HPDE6-E6E7 (cell line): ENCODE measurements around the gene HRH1.
"Not testable (repeated sequence)": the region's sequence is repeated elsewhere in the genome, so short reads cannot be mapped to it uniquely, and the experiment has no call there.

Experiments
- DNase-seq: peaks from one replicate; pipeline ENCODE4 v3.0.0; 2011; ENCODE audit warnings: missing footprints; ENCODE audit errors: extremely low spot score

Gene HRH1

DNA sequence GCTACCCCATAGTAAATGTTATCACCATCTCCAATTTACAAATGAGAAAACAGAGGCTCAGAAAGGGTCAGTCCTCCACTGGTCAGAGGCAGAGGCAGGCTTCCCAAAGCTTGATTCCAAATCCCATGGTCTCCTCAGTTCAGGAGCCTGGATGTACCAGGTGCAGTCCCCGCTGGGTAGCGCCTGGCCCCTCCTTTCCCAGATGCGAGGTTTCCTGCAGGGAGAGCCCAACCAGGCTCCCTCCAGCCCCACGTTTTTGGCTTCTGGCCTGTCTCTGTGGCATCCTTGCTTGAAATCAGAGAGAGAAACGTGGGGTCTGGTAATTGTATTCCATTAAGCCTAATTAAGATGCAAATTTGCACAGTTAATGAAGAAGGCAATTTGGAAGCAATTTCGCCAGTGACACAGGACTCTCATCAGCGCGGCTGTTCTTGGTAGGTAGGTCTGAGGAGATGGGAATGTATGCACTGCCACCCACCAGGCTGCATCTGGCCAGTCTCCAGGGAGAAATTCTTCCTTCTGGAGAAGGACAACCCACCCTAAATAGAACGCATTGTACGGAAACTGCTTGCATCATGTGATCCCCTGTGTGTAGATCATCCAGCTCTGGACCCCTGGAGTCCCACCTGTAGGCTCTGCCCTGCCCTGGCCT is 50.5 kb downstream of the HRH1 start:
- no peak for DNase-seq

DNA sequence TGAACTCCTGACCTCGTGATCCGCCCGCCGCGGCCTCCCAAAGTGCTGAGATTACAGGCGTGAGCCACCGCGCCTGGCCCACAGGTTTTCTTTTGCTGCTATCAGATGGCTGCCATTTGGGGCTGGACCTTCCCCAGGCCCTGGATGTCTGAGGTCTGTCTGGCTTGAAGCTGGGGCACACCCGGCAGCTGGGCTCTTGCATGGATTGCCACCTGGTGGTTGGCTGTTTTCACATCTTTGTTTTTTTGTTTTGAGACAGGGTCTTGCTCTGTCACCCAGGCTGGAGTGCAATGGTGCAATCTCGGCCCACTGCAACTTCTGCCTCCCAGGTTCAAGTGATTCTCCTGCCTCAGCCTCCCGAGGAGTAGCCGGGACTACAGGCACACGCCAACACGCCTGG is 51.6 kb downstream of the HRH1 start:
- not testable (repeated sequence) for DNase-seq

DNA sequence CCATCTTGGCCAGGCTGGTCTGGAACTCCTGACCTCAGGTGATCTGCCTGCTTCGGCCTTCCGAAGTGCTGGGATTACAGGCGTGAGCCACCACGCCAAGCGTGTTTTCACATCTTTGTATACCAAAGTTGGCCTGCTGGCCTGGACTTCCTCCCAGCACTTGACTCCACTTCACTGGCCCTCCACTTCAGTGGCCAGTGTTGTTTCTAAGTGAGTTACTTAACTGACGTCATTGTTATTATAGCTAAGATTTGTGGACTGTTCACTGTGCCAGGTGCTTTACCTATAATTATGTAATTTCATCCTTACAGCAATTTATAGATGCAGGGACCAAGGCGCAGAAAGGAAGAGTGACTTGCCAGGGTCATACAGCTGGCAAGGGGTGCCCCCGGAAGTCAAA is 52.0 kb downstream of the HRH1 start:
- no peak for DNase-seq

DNA sequence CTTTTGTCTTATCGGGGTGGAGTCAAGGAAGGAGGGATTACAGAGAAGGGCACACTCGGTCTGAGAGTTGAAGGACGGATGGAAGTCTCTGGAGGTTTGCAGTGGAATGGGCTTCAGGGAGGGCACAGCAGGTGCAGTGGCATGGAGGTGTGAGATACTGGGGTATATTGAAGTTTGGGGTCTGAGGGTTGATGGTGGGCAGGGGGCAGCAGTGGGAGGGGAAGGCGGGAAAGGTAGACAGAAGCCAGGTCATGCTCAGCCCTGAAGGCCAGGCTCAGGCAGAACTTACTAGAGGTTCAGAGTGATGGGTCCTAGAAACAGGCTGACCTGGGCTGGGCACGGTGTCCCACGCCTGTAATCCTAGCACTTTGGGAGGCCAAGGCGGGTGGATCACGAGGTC is 52.7 kb downstream of the HRH1 start:
- DNase-seq = no peak

DNA sequence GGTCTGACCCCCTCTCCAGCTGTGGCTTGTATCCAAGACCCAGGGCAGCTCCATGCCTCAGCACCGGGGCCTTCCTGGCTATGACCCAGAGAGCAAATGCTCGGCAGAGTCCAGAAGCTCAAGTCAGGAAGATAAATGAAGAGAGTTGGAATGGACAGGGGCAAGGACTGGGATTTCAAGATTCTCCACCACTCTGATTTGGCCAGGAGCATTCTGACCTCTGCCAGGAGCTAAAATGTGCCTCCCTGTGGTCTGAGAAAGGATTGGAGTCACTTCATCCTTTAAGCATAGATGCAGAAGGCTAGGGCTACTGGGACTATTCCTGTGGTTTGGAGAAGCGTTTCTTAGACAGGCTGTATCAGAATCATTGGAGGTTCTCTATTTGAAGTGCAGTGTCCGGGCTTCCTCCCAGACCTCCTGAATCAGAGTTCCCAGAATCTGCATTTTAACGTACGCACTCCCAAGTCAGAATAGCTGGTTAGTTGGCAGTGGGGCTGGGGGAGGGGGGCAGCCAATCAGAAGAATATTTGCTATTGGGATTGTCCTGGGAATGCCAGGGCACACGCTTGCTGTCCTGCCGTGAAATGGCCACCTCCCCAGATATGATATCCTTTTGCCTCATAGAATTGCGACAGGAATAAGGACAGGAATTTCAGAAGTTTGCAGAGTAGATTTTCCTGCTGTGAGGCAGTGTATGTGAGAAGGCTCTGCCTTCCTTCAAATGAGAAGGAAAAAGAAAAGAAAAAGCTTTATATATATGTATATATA is 57.4 kb downstream of the HRH1 start:
- no peak for DNase-seq

DNA sequence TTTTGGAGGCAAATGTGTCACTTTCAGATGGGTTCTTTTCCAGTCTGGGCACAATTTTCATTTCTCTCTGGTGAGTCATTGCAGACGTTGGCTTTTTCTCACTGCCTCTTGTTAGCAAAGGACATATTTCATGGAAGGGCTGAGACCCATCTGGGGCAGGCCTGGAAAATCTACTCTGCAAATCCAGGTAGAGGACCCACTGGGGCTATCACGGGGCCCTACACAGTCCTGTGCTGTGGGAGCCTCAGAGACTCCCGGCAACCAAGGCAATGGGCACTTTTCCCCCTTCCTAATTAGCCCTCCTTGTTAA is 58.0 kb downstream of the HRH1 start:
- DNase-seq = no peak

DNA sequence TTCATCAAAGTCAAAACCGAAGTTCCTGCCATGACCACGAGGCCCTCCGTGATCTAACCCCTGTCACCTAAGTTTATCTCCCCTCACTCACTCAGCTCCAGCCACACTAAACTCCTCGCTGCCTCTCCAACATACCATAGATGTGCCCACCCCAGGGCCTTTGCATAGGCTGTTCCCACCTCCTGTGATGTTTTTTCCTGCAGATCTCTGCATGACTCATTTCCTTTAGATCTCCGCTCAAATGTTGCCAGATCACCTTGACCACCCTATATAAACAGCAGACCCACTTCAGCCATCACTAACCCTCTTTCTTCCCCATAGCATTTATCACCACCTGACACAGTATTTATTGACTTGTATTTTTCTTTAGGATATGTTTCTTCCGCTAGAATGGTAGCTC is 58.5 kb downstream of the HRH1 start:
- DNase-seq = no peak

DNA sequence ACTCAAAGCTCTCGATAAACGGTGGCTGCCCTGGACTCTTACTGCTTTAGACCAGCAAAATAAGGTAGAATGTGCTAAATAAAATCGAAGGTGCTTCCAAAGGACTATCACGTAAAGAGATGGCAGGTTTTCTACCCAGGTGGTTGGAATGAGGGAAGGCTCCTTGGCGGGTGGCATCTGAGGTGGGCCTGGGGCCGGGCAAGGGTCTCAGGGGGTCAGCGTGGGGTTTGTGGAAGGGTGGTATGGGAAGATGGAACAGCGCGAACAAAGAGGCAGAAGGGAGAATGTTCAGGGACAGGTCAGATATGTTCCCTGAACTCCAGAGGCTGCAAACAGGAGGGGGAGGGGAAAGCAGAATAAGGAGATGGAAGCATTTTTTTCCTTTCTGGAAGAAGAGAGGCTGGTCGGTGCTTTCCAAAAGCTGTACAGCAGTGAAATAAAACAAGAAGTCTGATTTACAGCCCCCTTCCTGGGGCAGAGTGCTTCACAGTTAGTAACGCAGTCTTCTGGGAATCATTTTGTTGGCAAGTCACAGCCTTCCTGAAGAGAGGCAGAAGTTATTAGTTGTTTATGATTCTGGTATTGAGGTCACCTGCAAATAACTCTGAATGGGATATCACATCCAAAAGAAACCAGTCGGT is 59.6 kb downstream of the HRH1 start:
- DNase-seq = no peak

DNA sequence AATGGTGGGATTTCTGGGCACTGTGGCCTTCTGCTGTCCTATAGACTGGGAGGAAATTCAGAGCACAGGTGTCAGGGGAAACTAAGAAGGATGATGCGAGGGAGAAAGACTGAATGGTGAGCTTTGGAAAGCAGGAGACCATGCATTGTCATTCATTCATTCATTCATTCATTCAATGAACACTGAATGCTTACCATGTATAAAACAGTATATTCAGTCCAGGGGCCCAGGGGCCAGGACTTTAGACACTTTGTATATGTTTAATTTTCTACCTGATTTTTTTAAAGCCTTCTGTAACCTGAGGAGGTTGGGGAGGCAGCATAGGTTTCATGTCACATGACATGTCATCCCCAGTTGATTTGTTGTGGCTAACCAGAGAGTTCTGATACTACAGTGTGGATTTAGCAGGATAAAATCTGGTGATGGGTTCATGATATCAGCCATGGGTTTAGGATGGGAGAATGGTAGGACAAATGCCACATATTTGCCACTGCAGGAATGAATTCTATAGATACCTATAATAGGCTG is 60.2 kb downstream of the HRH1 start:
- no peak for DNase-seq

DNA sequence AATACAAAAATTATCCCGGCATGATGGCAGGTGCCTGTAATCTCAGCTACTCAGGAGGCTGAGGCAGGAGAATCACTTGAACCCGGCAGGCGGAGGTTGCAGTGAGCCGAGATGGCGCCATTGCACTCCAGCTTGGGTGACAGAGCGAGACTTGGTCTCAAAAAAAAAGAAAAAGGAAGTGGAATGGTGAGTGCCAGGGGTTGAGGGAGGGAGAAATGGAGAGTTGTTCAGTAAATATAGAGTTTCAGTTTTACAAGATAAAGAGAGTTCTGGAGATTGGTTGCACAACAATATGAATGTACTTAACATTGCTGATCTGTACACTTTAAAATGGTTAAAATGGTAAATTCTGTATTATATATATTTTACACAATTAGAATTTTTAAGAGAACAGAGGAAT is 63.1 kb downstream of the HRH1 start:
- not testable (repeated sequence) for DNase-seq

DNA sequence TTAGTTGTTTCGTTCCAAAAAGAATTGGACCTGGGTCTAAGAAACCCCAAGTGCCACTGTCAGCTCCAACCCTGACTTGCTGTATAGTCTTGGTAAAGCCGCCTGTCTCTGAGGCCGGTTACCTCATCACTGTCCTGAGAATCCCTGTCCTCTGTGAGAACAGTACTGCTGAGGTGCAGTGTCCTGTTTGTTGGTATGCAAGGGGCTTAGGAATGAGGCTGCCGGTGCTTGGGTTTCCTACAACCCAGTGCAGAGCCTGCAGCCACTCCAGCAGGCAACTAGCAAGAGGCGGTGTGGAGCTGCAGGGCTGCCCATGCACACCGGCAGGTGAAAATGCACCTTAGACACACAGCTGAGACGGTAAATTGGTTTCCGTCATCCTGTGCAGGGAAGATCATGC is 65.9 kb downstream of the HRH1 start:
- no peak for DNase-seq

DNA sequence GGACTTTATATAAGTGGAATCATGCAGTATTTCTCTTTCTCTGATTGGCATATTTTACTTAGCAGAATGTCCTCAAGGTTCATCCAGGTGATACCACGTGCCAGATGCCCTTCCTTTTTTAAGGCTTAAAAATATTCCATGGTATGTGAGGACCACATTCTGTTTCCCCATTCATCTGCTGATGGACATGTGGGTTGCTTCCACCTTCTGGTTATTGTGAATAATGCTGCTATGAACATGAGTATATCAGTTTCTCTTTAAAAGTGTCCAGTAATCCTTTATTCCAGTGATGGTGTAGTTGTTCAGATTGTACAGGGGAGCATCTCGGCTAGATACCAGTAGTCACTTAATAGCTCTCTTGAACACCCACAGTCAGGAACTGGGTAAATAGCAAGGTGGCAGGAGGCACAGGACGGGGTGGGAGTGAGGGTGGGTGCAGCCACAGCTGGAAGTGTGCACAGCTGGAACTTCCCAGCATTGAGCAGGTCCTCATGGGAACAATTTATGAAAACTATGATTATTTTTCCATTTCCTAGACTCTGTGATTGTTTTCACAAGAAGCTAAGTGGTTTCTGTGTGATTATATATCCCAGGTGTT is 67.6 kb downstream of the HRH1 start:
- no peak for DNase-seq

DNA sequence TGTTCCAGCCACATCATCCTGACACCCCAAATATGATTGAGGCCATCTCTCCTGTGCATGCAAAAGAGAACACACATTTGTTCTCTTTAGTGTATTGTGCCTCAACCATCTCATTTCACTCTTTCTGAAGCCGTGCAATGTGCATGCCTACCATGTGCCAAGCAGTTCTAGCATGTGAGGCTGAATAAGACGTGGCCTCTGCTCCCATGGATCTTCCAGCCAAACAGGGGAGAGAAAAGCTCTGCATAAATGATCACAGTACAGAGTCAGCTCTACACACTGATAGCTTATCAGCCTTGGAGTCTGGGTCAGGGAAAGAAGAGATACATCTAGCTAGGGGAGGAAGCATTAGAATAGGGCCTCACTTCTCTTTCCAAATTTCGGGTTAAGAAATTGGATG is 69.7 kb downstream of the HRH1 start:
- DNase-seq = no peak

DNA sequence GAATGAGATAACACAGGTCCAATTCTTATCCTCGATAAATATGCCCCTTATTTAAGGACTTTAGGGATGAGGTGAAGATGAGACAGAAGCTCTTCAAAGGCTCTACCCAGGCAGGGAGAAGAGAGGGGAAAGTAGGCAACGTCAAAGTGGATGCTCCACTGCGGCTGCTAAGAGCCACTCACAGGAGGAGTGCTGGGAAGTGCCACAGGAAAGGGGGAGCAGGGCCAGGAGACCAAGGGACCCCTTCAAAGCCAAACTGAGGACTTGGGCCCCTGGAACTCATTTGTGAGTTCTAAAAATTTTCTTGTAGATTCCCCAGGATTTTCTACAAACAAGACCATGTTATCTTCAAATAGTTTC is 70.6 kb downstream of the HRH1 start:
- DNase-seq = no peak

DNA sequence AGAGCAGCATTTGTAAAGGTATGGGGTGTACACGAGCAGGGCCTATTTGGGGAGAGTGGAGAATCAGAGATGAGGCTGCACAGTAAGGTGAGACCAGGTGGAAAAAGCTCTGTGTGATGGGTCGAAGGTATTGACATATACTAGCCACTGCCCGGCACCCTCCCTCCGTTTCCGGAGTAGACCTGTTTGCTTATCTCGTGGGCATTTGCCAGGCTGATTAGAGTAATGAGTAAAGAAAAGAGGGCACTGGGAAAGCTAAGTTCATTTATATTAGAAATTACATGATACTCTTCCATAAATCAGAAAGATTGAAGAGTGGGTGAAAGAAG is 71.7 kb downstream of the HRH1 start:
- no peak for DNase-seq

DNA sequence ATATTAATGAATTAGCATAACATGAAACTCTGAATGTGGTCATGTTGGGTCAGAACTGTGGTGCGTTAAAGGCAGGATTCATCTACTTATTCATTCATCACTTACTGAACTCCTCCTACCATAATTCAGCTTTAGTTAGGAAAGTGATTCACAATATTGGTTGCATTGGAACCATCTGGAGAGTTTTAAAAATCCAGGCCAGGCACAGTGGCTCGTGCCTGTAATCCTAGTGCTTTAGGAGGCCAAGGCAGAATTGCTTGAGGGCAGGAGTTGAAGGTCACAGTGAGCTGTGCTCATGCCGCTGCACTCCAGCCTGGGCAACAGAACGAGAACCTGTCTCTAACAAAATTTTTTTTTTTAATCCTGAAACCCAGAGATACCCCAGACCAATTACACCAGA is 73.7 kb downstream of the HRH1 start:
- no peak for DNase-seq

DNA sequence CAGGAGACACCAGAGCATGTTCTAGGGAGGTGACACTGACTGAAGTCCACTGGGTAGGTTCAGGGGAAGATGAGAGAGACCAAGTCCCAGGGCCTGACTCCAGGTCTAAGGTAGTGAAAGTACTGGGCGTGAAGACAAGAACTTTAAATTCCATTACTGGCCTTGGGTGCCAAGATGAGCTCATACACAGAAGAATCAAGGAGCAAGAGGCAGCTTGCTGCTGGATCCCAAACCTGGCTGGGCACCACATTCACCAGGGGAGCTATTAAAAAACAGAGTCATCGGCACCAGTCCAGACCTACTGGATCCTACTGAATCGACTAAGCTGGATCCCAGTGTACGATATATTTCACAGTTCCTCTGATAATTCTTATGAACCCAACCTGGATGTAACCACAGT is 75.8 kb downstream of the HRH1 start:
- no peak for DNase-seq

DNA sequence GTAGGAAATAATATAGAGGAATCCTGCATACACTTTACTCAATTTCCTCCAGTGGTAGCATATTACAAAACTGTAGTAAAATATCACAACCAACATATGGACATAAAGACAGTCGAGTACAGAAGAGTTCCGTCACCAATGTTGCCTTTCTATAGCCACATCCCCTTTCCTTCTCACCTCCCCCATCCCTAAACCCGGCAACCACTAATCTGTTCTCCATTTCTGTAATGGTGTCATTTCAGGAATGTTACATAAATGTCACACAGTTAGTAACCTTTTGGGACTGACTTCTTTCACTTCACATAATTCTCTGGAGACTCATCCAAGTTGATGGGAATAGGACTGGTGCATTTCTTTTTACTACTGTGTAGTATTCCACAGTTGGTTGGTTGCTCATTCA is 76.5 kb downstream of the HRH1 start:
- no peak for DNase-seq

DNA sequence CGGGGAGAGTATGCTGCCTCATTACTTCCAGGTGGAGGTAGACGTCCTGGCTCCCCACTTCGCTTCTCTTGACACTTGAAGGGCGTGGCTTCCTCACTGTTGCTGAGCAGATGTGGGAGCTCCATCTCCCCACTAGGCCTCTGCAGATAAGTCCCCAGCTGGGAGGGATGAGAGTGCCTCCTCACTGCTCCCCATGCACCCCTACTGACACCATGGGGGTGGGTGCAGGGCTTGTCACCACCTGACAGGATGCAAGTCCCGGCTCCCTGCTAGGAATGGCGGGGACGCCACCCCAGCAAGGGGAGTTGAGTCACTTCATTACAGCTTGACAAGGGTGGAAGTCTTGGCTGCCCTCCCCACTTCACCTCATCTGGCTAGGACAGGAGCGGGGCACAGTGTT is 81.1 kb downstream of the HRH1 start:
- DNase-seq = no peak

DNA sequence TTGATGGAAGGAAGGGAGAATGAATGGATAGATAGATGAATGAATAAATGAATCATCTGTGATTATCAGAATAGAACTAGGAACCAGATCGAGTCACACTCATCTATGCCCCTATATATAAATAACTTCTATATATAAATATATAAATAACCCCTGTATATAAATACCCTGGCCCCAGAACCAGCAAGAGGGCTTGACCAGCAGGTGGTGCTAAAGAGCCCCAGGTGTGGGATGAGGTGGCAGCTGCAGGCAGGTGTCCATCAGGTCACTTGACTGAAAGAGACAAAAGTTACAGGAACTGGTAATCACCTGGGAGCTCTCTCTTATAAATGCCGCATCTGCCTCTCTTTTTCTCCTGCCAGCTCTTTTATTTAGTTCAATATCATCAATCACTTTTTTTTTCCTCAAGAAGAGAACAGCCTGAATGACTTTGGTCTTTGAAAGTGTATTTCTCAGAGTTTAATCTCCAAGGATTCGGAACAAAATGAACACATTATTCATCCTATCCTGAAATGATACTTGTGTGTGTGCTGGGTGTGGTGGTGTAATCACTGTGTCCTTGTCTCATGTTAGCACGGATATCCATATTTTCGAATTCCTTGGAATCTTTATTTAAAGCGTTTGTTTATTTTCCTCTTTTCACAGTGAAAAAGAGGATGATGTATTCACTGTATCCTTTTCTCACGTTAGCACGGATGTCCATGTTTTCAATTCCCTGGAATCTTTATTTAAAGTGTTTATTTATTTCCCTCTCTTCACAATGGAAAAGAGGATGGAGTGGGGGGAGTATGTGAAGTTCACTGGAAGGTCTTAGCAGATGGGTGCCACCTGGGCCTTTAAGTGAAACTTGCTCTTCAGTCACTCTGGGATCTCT is 82.5 kb downstream of the HRH1 start:
- no peak for DNase-seq

DNA sequence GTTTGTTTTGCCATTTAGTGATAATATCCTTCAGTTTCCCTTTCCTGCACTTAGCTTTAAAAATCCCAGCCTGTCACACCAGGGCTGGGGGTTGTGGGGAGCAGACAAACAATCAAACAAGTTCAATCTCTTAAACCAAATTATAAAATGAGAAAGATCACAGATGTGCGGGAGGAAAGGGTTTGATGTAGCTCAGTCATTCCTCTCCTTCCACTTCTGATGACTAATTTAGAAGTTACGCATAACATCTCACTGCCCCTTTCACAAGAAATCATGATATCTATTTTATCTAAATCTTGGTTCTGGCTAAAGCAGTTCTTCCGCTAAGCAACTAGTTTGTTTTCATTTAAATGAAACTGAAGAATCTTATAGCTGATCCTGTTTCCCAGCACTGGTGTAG is 83.8 kb downstream of the HRH1 start:
- DNase-seq = no peak

DNA sequence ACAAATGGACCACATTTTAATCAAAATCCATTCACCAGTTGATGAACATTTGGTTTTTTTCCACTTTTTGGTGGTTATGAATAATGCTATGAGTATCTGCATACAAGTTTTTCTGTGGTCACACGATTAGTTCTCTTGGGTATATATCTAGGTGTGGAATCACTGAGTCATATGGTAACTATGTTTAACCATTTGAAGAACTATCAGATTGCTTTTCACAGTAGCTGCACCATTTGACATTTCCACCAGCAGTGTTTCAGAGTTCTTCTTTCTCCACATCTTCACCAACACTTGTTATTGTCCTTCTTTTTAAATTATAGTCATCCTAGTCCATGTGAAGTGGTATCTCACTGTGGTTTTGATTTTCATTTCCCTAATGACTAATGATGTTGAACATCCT is 84.6 kb downstream of the HRH1 start:
- no peak for DNase-seq
